ENCODE measurements around the gene MCM3AP.

Gene MCM3AP

DNA sequence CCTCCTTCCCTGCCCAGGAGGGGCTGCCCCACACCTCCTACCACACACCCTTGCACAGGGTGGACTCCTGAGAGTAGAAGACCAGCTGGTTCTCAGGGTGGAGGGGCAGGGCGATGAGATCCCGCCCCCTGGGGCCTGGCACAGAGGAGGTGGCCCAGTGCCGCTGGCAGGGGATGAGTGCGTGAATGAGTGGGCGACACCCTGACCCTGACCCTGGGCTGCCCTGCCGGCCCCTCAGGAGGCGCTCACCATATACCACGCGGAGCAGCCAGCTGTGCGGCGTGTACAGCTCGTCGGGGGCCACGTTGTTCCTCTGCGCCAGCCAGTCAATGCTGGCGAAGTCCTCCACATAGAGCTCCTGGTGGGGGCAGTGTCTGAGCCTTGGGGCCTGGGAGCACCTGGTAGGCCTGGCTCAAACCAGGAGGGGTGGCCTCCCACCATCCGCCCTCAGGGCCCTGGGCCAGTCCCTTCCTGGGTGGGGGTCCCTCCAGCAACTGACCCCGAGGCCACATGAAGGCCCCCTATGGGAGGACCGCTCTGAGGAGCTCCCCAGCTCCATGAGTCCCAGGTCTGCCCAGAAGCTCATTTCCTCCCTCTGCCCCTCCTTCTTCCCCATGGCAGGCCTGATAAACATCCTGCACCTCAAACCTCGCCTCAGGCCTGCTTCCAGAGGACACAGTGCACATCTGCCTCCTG, 69.8 kb downstream of the MCM3AP start:
- no peak for DNase-seq

GRCh38 chr21:46214478-46215340, 70.7 kb downstream of the MCM3AP start:
- no peak for DNase-seq

GRCh38 chr21:46213620-46214286, 71.7 kb downstream of the MCM3AP start:
- DNase-seq, result no peak

GRCh38 chr21:46212721-46213484, 72.5 kb downstream of the MCM3AP start:
- no peak for DNase-seq

- no peak for DNase-seq
Observed at GRCh38 chr21:46211786-46212720, 73.4 kb downstream of the MCM3AP start.

DNA sequence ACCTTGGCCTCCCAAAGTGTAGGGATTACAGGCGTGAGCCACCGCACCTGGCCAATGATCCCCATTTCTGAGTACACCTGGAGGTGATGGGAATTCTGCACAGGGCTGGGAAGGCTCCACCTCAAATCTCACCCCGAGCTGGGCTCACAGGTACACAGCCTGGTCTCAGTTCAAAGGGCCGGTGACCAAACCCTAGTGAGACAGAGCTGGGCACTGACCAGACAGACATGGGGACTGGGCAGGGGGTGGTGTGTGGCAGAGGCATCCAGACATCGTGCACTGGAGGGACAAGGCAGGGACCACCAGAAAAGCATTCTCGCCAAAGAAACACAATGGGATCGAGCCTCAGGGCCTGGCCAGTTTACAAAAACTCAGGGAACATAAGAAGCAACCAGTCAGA, 74.0 kb downstream of the MCM3AP start:
- no peak for DNase-seq

- no peak for DNase-seq
Observed at GRCh38 chr21:46210378-46211136, 74.9 kb downstream of the MCM3AP start.

GRCh38 chr21:46208761-46209721, 76.4 kb downstream of the MCM3AP start:
- DNase-seq, result no peak

DNA sequence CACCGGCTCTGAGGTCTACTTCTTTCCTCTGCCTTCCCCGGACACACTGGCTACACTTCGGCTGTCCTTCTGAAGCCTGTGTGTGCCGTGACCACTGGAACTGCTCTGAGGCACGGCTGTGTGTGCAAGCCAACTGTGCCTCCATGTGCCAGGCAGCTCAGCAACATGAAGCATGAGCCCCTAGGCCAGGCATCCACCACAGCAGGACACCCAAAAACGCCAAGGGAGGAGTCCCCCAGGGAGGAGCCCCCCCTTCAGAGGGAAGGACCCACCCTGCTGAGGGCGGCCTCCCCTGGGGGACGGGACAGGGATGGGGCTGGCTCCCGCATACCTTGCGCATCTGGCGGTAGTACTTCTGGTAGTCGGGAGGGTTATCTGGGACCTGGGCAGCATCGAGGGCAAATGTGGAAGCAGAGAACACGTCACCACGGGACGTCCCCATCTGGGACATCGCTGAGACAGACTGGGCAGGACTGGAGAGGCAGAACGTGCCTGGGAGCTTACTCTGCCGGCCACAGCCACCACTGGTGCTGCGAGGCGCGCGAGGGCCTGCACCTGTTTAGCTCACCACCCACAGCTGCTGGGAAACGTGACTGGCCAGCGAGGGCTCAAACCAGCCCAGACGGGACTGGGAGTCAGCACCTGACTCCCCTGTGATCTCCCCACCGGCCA, 77.4 kb downstream of the MCM3AP start:
- DNase-seq, result no peak

GRCh38 chr21:46207006-46207919, 78.1 kb downstream of the MCM3AP start:
- no peak for DNase-seq

- no peak for DNase-seq
Observed at GRCh38 chr21:46206163-46207005, 79.0 kb downstream of the MCM3AP start.

DNA sequence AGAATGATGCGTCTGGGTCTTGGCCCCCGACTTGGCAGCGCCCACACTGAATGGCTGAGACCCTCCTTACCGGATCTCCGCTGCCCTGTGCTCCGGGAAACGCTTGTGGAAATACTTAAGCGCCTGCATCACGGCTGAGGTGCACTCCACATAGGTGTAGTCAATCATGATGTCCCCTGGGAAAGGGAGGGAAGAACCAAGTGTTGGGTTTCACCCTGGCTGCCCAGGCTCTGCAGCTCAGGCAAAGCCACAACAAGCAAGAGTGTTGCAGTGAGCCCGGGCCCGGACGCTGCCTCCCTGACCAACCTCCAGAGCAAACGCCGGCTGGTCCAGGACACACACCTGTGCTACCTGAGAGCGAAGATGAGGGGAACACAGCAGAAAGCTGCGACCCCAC, 79.6 kb downstream of the MCM3AP start:
- no peak for DNase-seq

DNA sequence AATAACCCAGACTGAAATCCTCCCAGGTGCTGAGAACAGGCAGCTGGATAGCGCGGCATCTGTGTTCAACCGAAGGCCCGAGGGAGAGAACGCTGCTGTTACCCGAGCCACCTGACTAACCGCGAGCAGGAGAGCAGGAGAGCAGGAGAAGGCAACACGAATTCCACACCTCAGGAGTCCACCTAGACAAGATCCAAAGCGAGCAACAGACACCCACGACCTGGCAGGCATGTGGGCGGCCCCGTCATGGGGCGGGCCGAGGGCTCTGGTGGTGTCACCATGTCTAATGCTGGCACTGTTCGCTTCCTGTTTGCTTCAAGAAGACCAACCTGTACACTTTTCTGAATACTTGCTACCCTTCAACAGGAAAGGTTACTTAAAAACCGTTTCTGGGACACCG, 80.2 kb downstream of the MCM3AP start:
- DNase-seq, result no peak

GRCh38 chr21:46203203-46203600, 82.2 kb downstream of the MCM3AP start:
- DNase-seq, result no peak

- DNase-seq, result no peak
Observed at GRCh38 chr21:46202592-46203202, 82.7 kb downstream of the MCM3AP start.
